CMK (cell line): ENCODE data around the gene GRIK2.

Experiments
- DNase-seq: peaks from one replicate; pipeline ENCODE4 v3.0.0-alpha.2; 2010; ENCODE audit warnings: low read depth

The GRIK2 gene

GRCh38 chr6:101719521-101719920 is 326.0 kb downstream of the GRIK2 start:
- DNase-seq = no peak

GRCh38 chr6:101722471-101722870 is 329.0 kb downstream of the GRIK2 start:
- no peak for DNase-seq

- DNase-seq = no peak
Measured at GRCh38 chr6:101722991-101723579, 329.6 kb downstream of the GRIK2 start.

GRCh38 chr6:101728388-101728787 is 334.9 kb downstream of the GRIK2 start:
- no peak for DNase-seq

- DNase-seq = no peak
Measured at GRCh38 chr6:101728956-101729355, 335.4 kb downstream of the GRIK2 start.

- no peak for DNase-seq
Measured at GRCh38 chr6:101730954-101731353, 337.4 kb downstream of the GRIK2 start.

- no peak for DNase-seq
Measured at GRCh38 chr6:101733899-101734298, 340.4 kb downstream of the GRIK2 start.

GRCh38 chr6:101738481-101738880 is 345.0 kb downstream of the GRIK2 start:
- DNase-seq = no peak

- DNase-seq = no peak
Measured at GRCh38 chr6:101740631-101741030, 347.1 kb downstream of the GRIK2 start.

- no peak for DNase-seq
Measured at GRCh38 chr6:101741474-101742171, 348.1 kb downstream of the GRIK2 start.

GRCh38 chr6:101747160-101747559 is 353.7 kb downstream of the GRIK2 start:
- no peak for DNase-seq

GRCh38 chr6:101747716-101748115 is 354.2 kb downstream of the GRIK2 start:
- DNase-seq = no peak

- no peak for DNase-seq
Measured at GRCh38 chr6:101755931-101756330, 362.4 kb downstream of the GRIK2 start.

- no peak for DNase-seq
Measured at GRCh38 chr6:101758368-101758767, 364.9 kb downstream of the GRIK2 start.

- DNase-seq = no peak
Measured at GRCh38 chr6:101760843-101761621, 367.5 kb downstream of the GRIK2 start.

GRCh38 chr6:101762851-101763250 is 369.3 kb downstream of the GRIK2 start:
- no peak for DNase-seq

GRCh38 chr6:101765281-101765680 is 371.8 kb downstream of the GRIK2 start:
- no peak for DNase-seq

GRCh38 chr6:101770116-101770515 is 376.6 kb downstream of the GRIK2 start:
- no peak for DNase-seq

- no peak for DNase-seq
Measured at GRCh38 chr6:101776919-101777350, 383.4 kb downstream of the GRIK2 start.

GRCh38 chr6:101777646-101778045 is 384.1 kb downstream of the GRIK2 start:
- no peak for DNase-seq

GRCh38 chr6:101779051-101779844 is 385.7 kb downstream of the GRIK2 start:
- no peak for DNase-seq

GRCh38 chr6:101783287-101783686 is 389.8 kb downstream of the GRIK2 start:
- no peak for DNase-seq
